RCC 7860 (cell line): ENCODE measurements around the gene CAMSAP1.
"Not testable (repeated sequence)": the region's sequence is repeated elsewhere in the genome, so short reads cannot be mapped to it uniquely, and the experiment has no call there.

Source experiments
- DNase-seq: peaks from one replicate; pipeline ENCODE4 v3.0.0-alpha.2; 2015; ENCODE audit warnings: low spot score
- FAIRE-seq: peaks from 2 replicates; lab custom pipeline; 2012; peaks lifted over from hg19 to GRCh38; lab: Jason Lieb, UNC

The CAMSAP1 gene

GRCh38 chr9:135923508-135923907, 16.2 kb upstream of the CAMSAP1 start:
- no peak for FAIRE-seq

GRCh38 chr9:135921749-135922310, 14.5 kb upstream of the CAMSAP1 start:
- no peak for FAIRE-seq
- DNase-seq = no peak

More at GRCh38 chr9:135923508-135923907, 16.2 kb upstream of the CAMSAP1 start:
- no peak for DNase-seq

- no peak for DNase-seq
- FAIRE-seq = no peak
Measured at GRCh38 chr9:135920973-135921585, 13.7 kb upstream of the CAMSAP1 start.

- DNase-seq = no peak
- no peak for FAIRE-seq
Measured at GRCh38 chr9:135920256-135920930, 13.0 kb upstream of the CAMSAP1 start.

GRCh38 chr9:135919318-135919890, 12.1 kb upstream of the CAMSAP1 start:
- FAIRE-seq (no peak), DNase-seq (no peak)

GRCh38 chr9:135916227-135916626, 8.9 kb upstream of the CAMSAP1 start:
- FAIRE-seq, DNase-seq: not testable (repeated sequence)

GRCh38 chr9:135914921-135915320, 7.6 kb upstream of the CAMSAP1 start:
- DNase-seq = no peak
- no peak for FAIRE-seq

- DNase-seq, FAIRE-seq: not testable (repeated sequence)
Measured at GRCh38 chr9:135911233-135911632, 3.9 kb upstream of the CAMSAP1 start.

- DNase-seq = no peak
- FAIRE-seq = no peak
Measured at GRCh38 chr9:135910757-135911156, 3.4 kb upstream of the CAMSAP1 start.

GRCh38 chr9:135910216-135910615, 2.9 kb upstream of the CAMSAP1 start:
- FAIRE-seq (no peak), DNase-seq (no peak)

- FAIRE-seq (no peak), DNase-seq (no peak)
Measured at GRCh38 chr9:135909371-135909770, 2.0 kb upstream of the CAMSAP1 start.

- FAIRE-seq (peak; percentile 57), DNase-seq (peak; percentile 84)
Measured at GRCh38 chr9:135908754-135909204, 1.4 kb upstream of the CAMSAP1 start.

GRCh38 chr9:135908093-135908753, 877 bp upstream of the CAMSAP1 start:
- DNase-seq = peak; percentile 45
- no peak for FAIRE-seq

GRCh38 chr9:135907006-135907430, 328 bp downstream of the CAMSAP1 start:
- DNase-seq = no peak
- FAIRE-seq = no peak

- FAIRE-seq = no peak
- peak; percentile 10 for DNase-seq
Measured at GRCh38 chr9:135906291-135907005, 898 bp downstream of the CAMSAP1 start.

- FAIRE-seq = peak; percentile 31
- DNase-seq = peak; percentile 13
Measured at GRCh38 chr9:135905380-135906258, 1.7 kb downstream of the CAMSAP1 start.

- no peak for DNase-seq
- FAIRE-seq = no peak
Measured at GRCh38 chr9:135903786-135904520, 3.4 kb downstream of the CAMSAP1 start.

GRCh38 chr9:135903358-135903656, 4.0 kb downstream of the CAMSAP1 start:
- FAIRE-seq (no peak), DNase-seq (no peak)
